ENCODE data around the gene EYA2. TPM values are rescaled to one million over a fixed set of nuclear protein-coding genes. Genes with fewer than 3 reads are reported as not detected.

Gene EYA2
- total RNA-seq, 3 donors from 2014 or later (not counting 1 experiment from before 2014, with no cell fraction given): 0.30 TPM; not detected in 2

DNA sequence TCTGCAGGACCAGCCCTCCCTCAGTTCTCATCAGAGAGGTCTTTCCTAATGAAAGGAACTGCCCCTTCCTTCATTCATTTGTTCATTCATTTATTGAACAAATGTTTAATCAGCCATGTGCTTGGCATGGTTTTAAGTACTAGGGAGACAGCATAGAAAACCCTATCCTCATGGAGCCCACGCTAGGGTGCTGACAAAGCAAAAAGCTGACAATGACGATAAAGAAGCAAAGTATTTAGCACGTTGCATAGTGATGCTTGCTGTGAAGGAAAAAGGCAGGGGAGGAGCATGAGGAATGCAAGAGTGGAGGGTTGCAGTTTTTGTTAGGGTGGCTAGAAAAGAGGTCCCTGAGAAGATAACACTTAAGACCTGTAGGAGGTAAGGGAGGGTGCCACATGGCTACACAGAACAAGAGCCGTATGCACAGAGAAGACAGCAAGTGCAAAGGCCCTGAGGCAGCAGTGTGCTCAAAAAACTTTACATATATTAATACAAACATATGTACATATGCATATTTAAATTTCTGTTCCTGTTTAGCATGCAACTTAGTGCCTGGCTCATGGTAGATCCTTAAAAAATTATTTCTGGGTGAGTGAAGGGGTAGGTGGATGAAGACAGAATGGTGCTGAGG lies 98.9 kb downstream of the EYA2 start:
- H3K27ac ChIP-seq (ENCODE audit: low read length): no peak overlapping the region
- DNase-seq (no peak), ATAC-seq (no peak)
- Mint-ChIP-seq H3K4me3 (no peak overlapping the region), H3K27ac (peak overlapping the region in 1 of 2 donors; percentile 20), H3K27me3 (ENCODE audit: low read depth in 2 of 2) (peaks cover 7 to 20% of the 10 kb centered on the region in 2 donors), H3K36me3 (no peaks in the 10 kb centered on the region), H3K4me1 (peaks cover 0 to 13% of the 10 kb centered on the region in 2 donors), H3K9me3 (no peaks in the 10 kb centered on the region)
- H3K9me3 ChIP-seq (ENCODE audit: control insufficient read depth, insufficient read depth, low read length): no peaks in the 10 kb centered on the region
- no peaks in the 10 kb centered on the region for H3K36me3 ChIP-seq (ENCODE audit: control insufficient read depth, insufficient read depth, low read length)
- TF ChIP-seq CTCF (IDR thresholded peaks at IDR 0.05): no peak
- H3K4me1 ChIP-seq (ENCODE audit: control insufficient read depth, insufficient read depth, low read length): no peaks in the 10 kb centered on the region
- H3K27me3 ChIP-seq (ENCODE audit: control insufficient read depth, insufficient read depth, low read length): no peaks in the 10 kb centered on the region
- 72% methylated on average over 4 of the region's 4 CpGs for WGBS (ENCODE audit: insufficient coverage)
- H3K4me3 ChIP-seq (ENCODE audit: low read length): no peak overlapping the region
- intact Hi-C loops (cut with micrococcal nuclease): no loop called here

DNA sequence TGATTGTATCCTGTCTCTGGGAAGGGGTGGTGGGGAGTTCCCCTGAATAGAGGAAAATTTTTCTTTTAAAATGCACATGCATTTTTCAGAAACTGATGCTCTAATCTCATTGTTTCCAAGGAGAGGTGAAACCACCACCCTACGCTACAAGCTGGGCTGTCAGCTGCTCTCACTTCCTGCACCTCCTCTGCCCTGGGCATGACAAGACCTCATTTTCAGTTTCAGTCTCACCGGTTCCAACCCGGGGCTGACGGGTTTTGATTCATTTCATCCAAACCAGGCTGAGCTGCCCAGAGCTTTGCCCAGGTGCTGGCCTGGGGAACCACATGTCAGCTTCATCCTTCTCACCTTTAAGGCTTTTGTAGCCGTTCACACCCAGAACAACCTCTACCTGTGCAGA lies 99.7 kb downstream of the EYA2 start:
- H3K27me3 Mint-ChIP-seq (ENCODE audit: low read depth in 2 of 2): peaks cover 7 to 20% of the 10 kb centered on the region in 2 donors
- no peak overlapping the region for H3K27ac Mint-ChIP-seq
- 0% methylated on average over 4 of the region's 5 CpGs for WGBS (ENCODE audit: insufficient coverage)
- H3K36me3 ChIP-seq (ENCODE audit: control insufficient read depth, insufficient read depth, low read length): no peaks in the 10 kb centered on the region
- H3K27ac ChIP-seq (ENCODE audit: low read length): no peak overlapping the region
- no peaks in the 10 kb centered on the region for H3K9me3 ChIP-seq (ENCODE audit: control insufficient read depth, insufficient read depth, low read length)
- H3K4me1 Mint-ChIP-seq: peaks cover 0 to 13% of the 10 kb centered on the region in 2 donors
- TF ChIP-seq CTCF (IDR thresholded peaks at IDR 0.05): no peak
- DNase-seq: peak in 1 of 2 donors; percentile 31
- H3K27me3 ChIP-seq (ENCODE audit: control insufficient read depth, insufficient read depth, low read length): no peaks in the 10 kb centered on the region
- H3K4me3 ChIP-seq (ENCODE audit: low read length): no peak overlapping the region
- no peaks in the 10 kb centered on the region for H3K36me3 Mint-ChIP-seq
- ATAC-seq: peak in 2 of 3 donors; percentile 68 to 78
- intact Hi-C loops (cut with micrococcal nuclease): no loop called here
- no peaks in the 10 kb centered on the region for H3K9me3 Mint-ChIP-seq
- H3K4me1 ChIP-seq (ENCODE audit: control insufficient read depth, insufficient read depth, low read length): no peaks in the 10 kb centered on the region
- peak overlapping the region; percentile 45 for H3K4me3 Mint-ChIP-seq

GRCh38 chr20:46995561-46996142 lies 101.0 kb downstream of the EYA2 start:
- H3K4me3 Mint-ChIP-seq: no peak overlapping the region

More at GRCh38 chr20:46995561-46996142, 101.0 kb downstream of the EYA2 start:
- Mint-ChIP-seq H3K9me3 (no peaks in the 10 kb centered on the region), H3K27ac (no peak overlapping the region), H3K36me3 (no peaks in the 10 kb centered on the region), H3K4me1 (peaks cover 0 to 13% of the 10 kb centered on the region in 2 donors), H3K27me3 (ENCODE audit: low read depth in 2 of 2) (peaks cover 3 to 20% of the 10 kb centered on the region in 2 donors)
- H3K4me3 ChIP-seq (ENCODE audit: low read length): no peak overlapping the region
- H3K9me3 ChIP-seq (ENCODE audit: control insufficient read depth, insufficient read depth, low read length): no peaks in the 10 kb centered on the region
- TF ChIP-seq CTCF (IDR thresholded peaks at IDR 0.05): no peak
- H3K4me1 ChIP-seq (ENCODE audit: control insufficient read depth, insufficient read depth, low read length): no peaks in the 10 kb centered on the region
- WGBS (ENCODE audit: insufficient coverage): 56% methylated on average over 4 of the region's 5 CpGs
- no peak for ATAC-seq
- intact Hi-C loops (cut with micrococcal nuclease): no loop called here
- no peaks in the 10 kb centered on the region for H3K36me3 ChIP-seq (ENCODE audit: control insufficient read depth, insufficient read depth, low read length)
- no peak overlapping the region for H3K27ac ChIP-seq (ENCODE audit: low read length)
- H3K27me3 ChIP-seq (ENCODE audit: control insufficient read depth, insufficient read depth, low read length): no peaks in the 10 kb centered on the region
- DNase-seq: no peak

Data from natural killer cell (primary cell).